Measurements from ENCODE around the gene CCDC91. TPM values are rescaled to one million over a fixed set of nuclear protein-coding genes. Genes with fewer than 3 reads are reported as not detected.

Gene CCDC91
- total and polyA plus RNA-seq, 2 of the 4 experiments (the other 2 are of a cell fraction), result 8.6 to 14.7 TPM

GRCh38 chr12:28162697-28163096, 27.6 kb upstream of the CCDC91 start:
- H2AFZ ChIP-seq (replicated peaks; ENCODE audit: low read length, poor library complexity), result no peak overlapping the region
- H3K9me1 ChIP-seq (ENCODE audit: insufficient read depth, low read length), result no peaks in the 10 kb centered on the region
- no peaks in the 10 kb centered on the region for H3K27me3 ChIP-seq (ENCODE audit: control insufficient read depth, insufficient read depth, low read length)
- in situ Hi-C loops (cut with MboI; ENCODE audit: low sequenced_read_pairs), result no loop called here
- no peaks in the 10 kb centered on the region for H3K4me1 ChIP-seq (ENCODE audit: control insufficient read depth, insufficient read depth, low read length)
- no peak overlapping the region for H3K4ac ChIP-seq (ENCODE audit: low read depth, low read length)
- 100% methylated on average over 1 of the region's 1 CpG; no CpG with 5 or more reads in 1 of the 2 experiments for WGBS, 2 experiments (ENCODE audit: extremely low coverage in 2 of 2, insufficient read length in 1 of 2)
- no peak overlapping the region for H2BK15ac ChIP-seq (ENCODE audit: low read depth, low read length)
- H2BK5ac ChIP-seq (ENCODE audit: low read depth, low read length, poor library complexity, severe bottlenecking), result no peak overlapping the region
- no peaks in the 10 kb centered on the region for H3K36me3 ChIP-seq (ENCODE audit: control insufficient read depth, insufficient read depth, low read length)
- no peaks in the 10 kb centered on the region for H3K79me1 ChIP-seq (ENCODE audit: low read depth in 1 of 2, low read length in 2 of 2)
- no peak overlapping the region for H2AK5ac ChIP-seq (ENCODE audit: low read depth, low read length)
- H3K9ac ChIP-seq (ENCODE audit: low read depth, low read length), result no peak overlapping the region
- no peak overlapping the region for H3K27ac ChIP-seq (ENCODE audit: insufficient read depth, low read length)
- BruUV-seq (replicated peaks), result no TSS peak
- no peaks in the 10 kb centered on the region for H4K20me1 ChIP-seq (ENCODE audit: insufficient read depth, low read length)
- ChIA-PET POLR2A (ENCODE audit: unreplicated experiment) (no interaction called here), CTCF (no interaction called here)
- no peak overlapping the region for H3K4me2 ChIP-seq (ENCODE audit: low read depth, low read length)
- TF ChIP-seq NFE2L2 (IDR thresholded peaks at IDR 0.05; ENCODE audit: low read depth, low read length) (no peak), BHLHE40 (IDR thresholded peaks at IDR 0.05; ENCODE audit: low read depth, low read length) (no peak), RCOR1 (IDR thresholded peaks at IDR 0.05; ENCODE audit: insufficient replicate concordance, low read length) (no peak), FOS (IDR thresholded peaks at IDR 0.05; ENCODE audit: low read depth, low read length) (no peak), CHD1 (IDR thresholded peaks at IDR 0.05; ENCODE audit: low read depth, low read length) (no peak), MXI1 (IDR thresholded peaks at IDR 0.05; ENCODE audit: borderline replicate concordance, low read depth, low read length) (no peak), RAD21 (IDR thresholded peaks at IDR 0.05; ENCODE audit: low read length) (no peak), ELK1 (IDR thresholded peaks at IDR 0.05; ENCODE audit: borderline replicate concordance, low read depth, low read length) (no peak)
- H3K4me3 ChIP-seq (ENCODE audit: insufficient read depth, low read depth, low read length), result no peak overlapping the region
- H4K5ac ChIP-seq (ENCODE audit: low read depth, low read length), result no peak overlapping the region
- H4K8ac ChIP-seq (ENCODE audit: low read depth in 2 of 2, low read length in 2 of 2), result no peak overlapping the region
- H2BK20ac ChIP-seq (ENCODE audit: low read depth, low read length), result no peak overlapping the region
- H2AK9ac ChIP-seq (replicated peaks; ENCODE audit: low read depth, low read length, poor library complexity), result no peak overlapping the region
- H2BK120ac ChIP-seq (ENCODE audit: low read depth, low read length), result no peak overlapping the region
- H3K18ac ChIP-seq (ENCODE audit: low read depth, low read length), result no peak overlapping the region
- DNase-seq (no peak), ATAC-seq (ENCODE audit: low read depth) (no peak)
- intact Hi-C loops (cut with micrococcal nuclease), result no loop called here
- no peak overlapping the region for H3K14ac ChIP-seq (replicated peaks; ENCODE audit: low read depth, low read length)
- H3K23ac ChIP-seq (ENCODE audit: low read depth, low read length), result no peak overlapping the region
- H3K9me3 ChIP-seq (ENCODE audit: control insufficient read depth, insufficient read depth, low read length), result no peaks in the 10 kb centered on the region
- no peak overlapping the region for H3K56ac ChIP-seq (ENCODE audit: extremely low read depth, insufficient read depth, low read length)
- dilution Hi-C loops (cut with HindIII; ENCODE audit: low sequenced_read_pairs, unreplicated experiment), result no loop called here
- H4K91ac ChIP-seq (ENCODE audit: insufficient read depth, low read depth, low read length), result no peak overlapping the region

All from IMR-90 (cell line).